ENCODE measurements around the gene AKR1E2. TPM values are rescaled to one million over a fixed set of nuclear protein-coding genes. Genes with fewer than 3 reads are reported as not detected.
A peak's percentile ranks its signal among the peaks of the same experiment; 100 is the strongest.

Gene AKR1E2
- total and polyA plus RNA-seq, 2 of the 8 experiments (the other 6 are each of a cell fraction or from before 2014, with no cell fraction given), result 2.6 to 3.5 TPM

DNA sequence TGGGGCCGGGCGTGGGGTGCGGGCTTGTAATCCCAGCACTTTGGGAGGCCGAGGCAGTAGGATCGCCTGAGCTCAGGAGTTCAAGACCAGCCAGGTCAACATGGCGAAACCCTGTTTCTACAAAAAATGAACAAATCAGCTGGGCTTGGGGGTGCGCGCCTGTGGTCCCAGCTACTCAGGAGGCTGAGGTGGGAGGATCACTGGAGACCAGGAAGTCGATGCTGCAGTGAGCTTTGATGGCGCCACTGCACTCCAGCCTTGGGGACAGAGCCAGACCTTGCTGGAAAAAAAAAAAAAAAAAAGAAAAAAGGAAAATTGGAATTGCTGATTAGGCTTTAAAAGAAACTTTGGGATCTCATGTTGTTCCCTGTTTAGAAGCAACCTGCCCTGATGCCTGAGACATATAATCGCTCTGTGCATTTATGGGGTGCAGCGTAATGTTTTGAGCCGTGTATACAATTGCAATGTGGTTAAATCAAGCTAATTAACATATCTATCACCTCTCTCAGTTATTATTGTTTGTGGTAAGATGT, 851 bp downstream of the AKR1E2 start:
- peaks cover 4% of the 10 kb centered on the region; the same call in 1 of the 2 replicates for H3K23me2 ChIP-seq (ENCODE audit: low read depth, low read length)
- WGBS, 2 experiments (ENCODE audit: extremely low coverage in 1 of 2, insufficient coverage in 1 of 2, insufficient read length in 1 of 2, insufficient replicate concordance in 2 of 2, low coverage in 1 of 2, low lambda C conversion rate in 2 of 2, missing lambda C conversion rate in 1 of 2), result 74% methylated on average over 10 of the region's 13 CpGs; no CpG with 5 or more reads in 1 of the 2 experiments
- H2AFZ ChIP-seq (ENCODE audit: low read length), result peak overlapping the region; percentile 68; the same call in 1 of the 2 replicates
- no peak for TF ChIP-seq YY1 (IDR thresholded peaks at IDR 0.05; ENCODE audit: low read depth, low read length)
- TF ChIP-seq CBX5 (IDR thresholded peaks at IDR 0.05; ENCODE audit: low read depth, low read length), result no peak
- TF ChIP-seq TAF1 (IDR thresholded peaks at IDR 0.05; ENCODE audit: low read depth, low read length), result no peak
- TF ChIP-seq NRF1 (IDR thresholded peaks at IDR 0.05; ENCODE audit: low read depth, low read length), result no peak
- TF ChIP-seq JUND (IDR thresholded peaks at IDR 0.05; ENCODE audit: low read length), result no peak
- TF ChIP-seq CEBPB (IDR thresholded peaks at IDR 0.05; ENCODE audit: low read depth, low read length), result no peak

More for the DNA sequence above, 851 bp downstream of the AKR1E2 start:
- Histone ChIP-seq H3K14ac (ENCODE audit: insufficient read length) (no peak overlapping the region), H2AK5ac (ENCODE audit: low read depth, low read length) (no peak overlapping the region), H4K91ac (replicated peaks; ENCODE audit: insufficient read length, low read length) (no peak overlapping the region), H3K79me1 (ENCODE audit: low read depth, low read length) (no peaks in the 10 kb centered on the region), H2BK12ac (ENCODE audit: low read depth, low read length) (no peak overlapping the region), H3K56ac (replicated peaks; ENCODE audit: insufficient read length, low read depth, low read length) (no peak overlapping the region), H4K8ac (ENCODE audit: extremely low read depth, insufficient read depth, low read length) (no peak overlapping the region), H3K27ac (ENCODE audit: low read depth, low read length) (no peak overlapping the region), H3K4ac (replicated peaks; ENCODE audit: insufficient read length, low read depth, low read length) (no peak overlapping the region), H3K4me3 (ENCODE audit: extremely low read depth in 1 of 4, insufficient read depth in 2 of 4, low read depth in 3 of 4, low read length in 4 of 4) (peak overlapping the region; percentile 24 to 56 (median 40); a peak in 7 of 8 replicates), H3K4me2 (ENCODE audit: insufficient read depth in 1 of 2, low read depth in 2 of 2, low read length in 2 of 2) (peak overlapping the region; percentile 64 to 75), H3K4me1 (replicated peaks in 1 of 4; ENCODE audit: control insufficient read depth in 3 of 4, insufficient read depth in 4 of 4, low read length in 3 of 4) (no peaks in the 10 kb centered on the region; a peak in 2 of 7 replicates), H3K9ac (replicated peaks in 1 of 4; ENCODE audit: extremely low read depth in 1 of 4, low read depth in 3 of 4, low read length in 3 of 4) (no peak overlapping the region), H3K27me3 (replicated peaks in 1 of 4; ENCODE audit: control insufficient read depth in 3 of 4, extremely low read depth in 1 of 4, insufficient read depth in 3 of 4, low read length in 3 of 4) (peaks cover 4 to 19% (median 8%) of the 10 kb centered on the region in 4 experiments), H2BK15ac (ENCODE audit: low read length) (no peak overlapping the region), H2BK5ac (ENCODE audit: low read depth, low read length) (no peak overlapping the region), H3K23ac (ENCODE audit: insufficient read length) (no peak overlapping the region), H3K9me3 (ENCODE audit: insufficient read depth in 2 of 2, low read depth in 1 of 2, low read length in 1 of 2) (peaks cover 0 to 7% of the 10 kb centered on the region in 2 experiments; a peak in 2 of 4 replicates), H3K36me3 (ENCODE audit: control insufficient read depth in 2 of 4, insufficient read depth in 4 of 4, low read length in 3 of 4) (no peaks in the 10 kb centered on the region; a peak in 1 of 8 replicates), H2BK120ac (replicated peaks; ENCODE audit: low read depth, low read length) (no peak overlapping the region), H3K18ac (ENCODE audit: extremely low read depth, low read length) (no peak overlapping the region; the same call in none of the 2 replicates), H4K5ac (ENCODE audit: insufficient read length, low read depth, low read length) (no peak overlapping the region), H4K20me1 (replicated peaks in 1 of 2; ENCODE audit: control insufficient read depth in 1 of 2, insufficient read depth in 2 of 2, low read length in 2 of 2) (no peaks in the 10 kb centered on the region), H2BK20ac (ENCODE audit: low read length) (no peak overlapping the region), H3K79me2 (ENCODE audit: control insufficient read depth in 1 of 2, insufficient read depth in 2 of 2, low read length in 2 of 2) (no peaks in the 10 kb centered on the region)
- no peak for DNase-seq (ENCODE audit: low read depth in 1 of 2, low spot score in 2 of 2)
- ChIA-PET CTCF (ENCODE audit: partially characterized antibody) (interaction anchor here (1.0 to 2.0 kb wide), 2 partner anchors 9 to 23 kb away, joined by 6 to 7 read pairs; no protein-coding TSS in a partner anchor), POLR2A (ENCODE audit: partially characterized antibody) (interaction anchor here (1.2 kb wide), 1 partner anchor 10 kb away, joined by 4 read pairs; no protein-coding TSS in a partner anchor)
- FAIRE-seq, result no peak
